Fibroblast of lung (primary cell): ENCODE results near the gene NECTIN3.

ENCODE experiments used
- CTCF ChIP-seq, 2 donors: IDR thresholded peaks in 1 of 2; conservative IDR thresholded peaks in 1 of 2; 1 replicate in 1 of 2; 2 replicates in 1 of 2; pipeline ENCODE4 v1.5.1; 2011 to 2012; ENCODE audit warnings: low read length in 2 of 2, control low read depth in 1 of 2, inconsistent platforms in 1 of 2, low read depth in 1 of 2, mild to moderate bottlenecking in 1 of 2
- EZH2 ChIP-seq: IDR thresholded peaks from 2 replicates; pipeline ENCODE4 v1.5.1; 2012; ENCODE audit warnings: low read length, control low read depth, mild to moderate bottlenecking; ENCODE audit errors: missing control alignments

DNA sequence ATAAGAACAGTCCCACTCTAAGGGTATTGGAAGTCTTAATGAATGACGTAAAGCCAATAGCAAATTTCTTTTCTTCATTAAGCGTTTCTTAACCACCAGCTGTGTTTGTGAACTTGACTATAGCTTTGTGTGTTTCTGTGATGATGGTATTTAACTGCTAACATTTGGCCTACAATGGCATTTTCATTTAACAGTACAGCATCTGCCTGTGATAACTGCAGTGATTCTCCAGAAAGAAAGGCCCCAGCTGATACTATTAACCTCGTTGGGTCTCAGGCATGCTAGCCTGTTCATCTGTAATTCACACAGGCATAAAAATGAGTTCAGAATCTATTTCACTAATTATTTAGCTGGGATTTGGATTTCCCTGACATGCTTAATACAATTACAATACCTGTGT, 121.9 kb downstream of the NECTIN3 start:
- TF ChIP-seq EZH2 (no peak), CTCF (conservative IDR thresholded peaks at IDR 0.05 in 1 of 2, IDR thresholded peaks at IDR 0.05 in 1 of 2; ENCODE audit: low read depth in 1 of 2, low read length in 2 of 2) (no peak)
